CD4-positive, alpha-beta T cell treated with Interleukin-4 for 1 hour (primary cell): ENCODE data around the gene CHD9.
"Not testable (repeated sequence)": the region's sequence is repeated elsewhere in the genome, so short reads cannot be mapped to it uniquely, and the experiment has no call there.

ENCODE experiments used
- DNase-seq, 2 donors: peaks; one replicate each; pipeline ENCODE4 v3.0.0-alpha.2; 2020 to 2022

Gene CHD9

DNA sequence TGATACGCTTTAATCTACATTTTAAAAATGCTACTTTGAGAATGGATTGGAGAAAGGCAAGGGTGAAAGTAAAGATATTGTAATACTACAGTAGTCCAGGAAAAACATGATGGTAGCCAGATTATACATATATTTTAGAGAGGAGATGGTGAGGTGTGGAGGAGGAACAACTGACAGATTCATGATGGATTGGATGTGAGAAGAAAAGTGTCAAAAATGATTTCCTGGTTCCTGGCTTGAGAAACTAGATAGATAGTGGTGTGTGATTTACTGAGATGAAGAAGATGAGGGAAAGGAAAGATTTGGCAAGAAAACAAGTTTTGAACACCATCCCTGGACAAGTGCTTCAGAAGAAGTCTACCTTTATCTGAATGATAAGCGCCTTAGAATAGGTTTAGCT is 80.5 kb downstream of the CHD9 start:
- no peak for DNase-seq

DNA sequence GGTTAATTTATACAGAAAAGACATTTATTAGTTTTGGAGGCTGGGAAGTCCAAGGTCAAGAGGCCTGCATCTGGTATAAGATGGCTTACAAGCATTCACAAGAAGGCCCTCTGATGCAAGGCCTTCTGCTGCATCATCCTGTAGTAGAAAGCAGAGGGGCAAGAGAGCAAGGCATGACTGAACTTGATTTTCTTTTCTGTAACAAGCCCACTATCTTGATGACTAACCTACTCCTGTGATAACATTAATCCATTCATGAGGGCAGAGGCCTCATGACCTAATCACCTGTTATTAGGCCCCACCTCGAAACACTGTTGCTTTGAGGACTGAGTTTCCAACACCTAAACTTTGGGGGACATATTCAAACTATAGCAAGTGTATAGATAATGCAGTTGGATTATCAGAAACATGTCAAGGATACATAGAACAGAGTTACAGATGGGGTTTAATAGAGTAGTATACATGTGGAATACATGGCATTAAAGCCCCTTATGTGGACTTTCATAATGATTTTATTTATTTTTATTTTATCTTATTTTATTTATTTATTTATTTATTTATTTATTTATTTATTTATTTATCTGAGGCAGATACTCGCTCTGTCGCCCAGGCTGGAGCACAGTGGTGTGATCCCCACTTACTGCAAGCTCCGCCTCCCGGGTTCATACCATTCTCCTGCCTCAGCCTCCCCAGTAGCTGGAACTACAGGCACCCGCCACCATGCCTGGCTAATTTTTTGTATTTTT is 88.2 kb downstream of the CHD9 start:
- no peak for DNase-seq

DNA sequence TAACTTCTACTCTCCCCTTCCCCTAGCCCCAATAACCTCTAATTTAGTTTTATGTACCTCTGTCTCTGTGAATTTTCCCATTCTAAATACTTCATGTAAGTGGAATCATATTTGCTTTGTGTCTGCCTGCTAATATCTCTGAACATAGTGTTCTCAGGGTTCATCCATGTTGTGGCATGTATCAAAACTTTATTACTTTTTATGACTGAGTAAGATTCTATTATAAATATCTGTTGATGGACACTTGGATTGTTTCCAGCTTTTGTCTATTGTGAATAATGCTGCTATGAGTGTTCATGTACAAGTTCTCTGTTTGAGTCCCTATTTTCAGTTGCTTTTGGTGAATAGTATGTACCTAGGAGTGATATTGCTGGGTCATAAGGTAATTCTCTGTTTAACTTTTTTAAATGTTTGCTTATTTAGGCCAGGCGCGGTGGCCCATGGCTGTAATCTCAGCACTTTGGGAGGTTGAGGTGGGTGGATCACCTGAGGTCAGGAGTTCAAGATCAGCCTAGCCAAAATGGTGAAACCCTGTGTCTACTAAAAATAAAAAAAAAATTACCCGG is 92.8 kb downstream of the CHD9 start:
- DNase-seq = no peak

DNA sequence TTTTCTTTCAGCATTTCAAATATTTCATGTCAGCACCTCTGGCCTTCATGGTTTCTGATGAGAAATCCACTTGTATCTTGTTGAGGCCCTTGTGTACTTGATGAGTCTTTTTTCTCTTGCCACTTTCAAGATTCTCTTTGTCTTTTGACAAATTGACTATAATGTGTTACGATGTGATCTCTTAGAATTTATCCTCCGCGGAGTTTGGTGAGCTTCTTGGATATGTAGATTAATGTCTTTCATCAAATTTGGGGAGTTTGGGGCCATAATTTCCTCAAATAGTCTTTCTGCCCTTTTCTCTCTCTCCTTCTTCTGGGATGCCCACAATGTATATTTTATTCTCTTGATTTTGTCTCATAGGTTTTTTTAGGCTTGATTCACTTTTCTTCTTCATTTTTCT is 96.0 kb downstream of the CHD9 start:
- no peak for DNase-seq

DNA sequence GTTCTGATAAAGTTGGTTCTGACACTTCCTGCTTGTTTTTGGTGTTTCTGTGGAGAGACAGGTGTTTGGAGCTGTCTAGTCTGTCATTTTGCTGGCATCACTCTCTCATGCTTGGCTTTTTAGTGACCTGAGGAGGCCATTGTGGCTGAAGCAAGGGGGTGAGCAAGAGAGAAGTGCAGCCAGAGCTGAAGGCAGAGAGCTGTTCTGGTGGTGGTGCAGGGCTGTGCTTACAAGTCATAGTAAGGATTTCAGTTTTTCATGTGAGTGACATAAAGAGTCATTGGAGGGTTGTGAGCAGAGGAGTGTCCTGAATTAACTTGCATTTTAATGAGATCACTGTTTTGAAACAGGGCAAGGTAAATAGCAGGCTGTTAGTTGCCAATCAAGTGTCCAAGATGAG is 97.5 kb downstream of the CHD9 start:
- DNase-seq = no peak

DNA sequence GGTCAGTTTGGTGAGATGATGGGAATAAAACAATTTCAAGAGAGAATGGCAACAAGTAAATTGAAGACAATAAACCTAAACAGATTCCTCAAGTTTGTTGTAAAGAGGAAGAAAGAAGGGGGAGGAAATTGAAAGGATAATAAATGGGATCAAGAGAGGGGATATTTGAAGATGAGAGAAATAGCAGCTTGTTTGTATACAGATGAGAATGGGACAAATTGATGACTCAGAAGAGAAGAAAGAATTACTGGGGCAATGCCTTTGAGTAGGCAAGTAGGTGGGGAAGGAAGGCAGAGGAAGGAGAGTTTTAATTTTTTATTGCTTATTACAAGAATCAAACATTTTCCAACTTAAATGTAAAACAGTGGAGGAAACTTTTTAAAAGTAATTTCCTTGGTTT is 98.3 kb downstream of the CHD9 start:
- no peak for DNase-seq

DNA sequence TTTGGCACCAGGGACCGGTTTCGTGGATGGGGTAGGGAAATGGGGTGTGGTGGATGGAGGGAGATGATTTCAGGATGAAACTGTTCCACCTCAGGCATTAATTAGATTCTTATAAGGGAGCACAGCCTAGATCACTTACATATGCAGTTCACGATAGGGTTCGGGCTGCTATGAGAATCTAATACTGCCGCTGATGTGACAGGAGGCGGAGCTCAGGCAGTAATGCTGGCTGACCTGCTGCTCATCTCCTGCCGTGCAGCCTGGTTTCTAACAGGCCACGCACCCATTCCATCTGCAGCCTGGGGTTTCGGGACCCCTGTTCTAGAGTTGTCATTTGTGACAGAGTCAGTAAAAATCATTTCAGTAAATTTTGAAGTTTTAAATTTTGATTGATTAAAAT is 99.7 kb downstream of the CHD9 start:
- DNase-seq = no peak

DNA sequence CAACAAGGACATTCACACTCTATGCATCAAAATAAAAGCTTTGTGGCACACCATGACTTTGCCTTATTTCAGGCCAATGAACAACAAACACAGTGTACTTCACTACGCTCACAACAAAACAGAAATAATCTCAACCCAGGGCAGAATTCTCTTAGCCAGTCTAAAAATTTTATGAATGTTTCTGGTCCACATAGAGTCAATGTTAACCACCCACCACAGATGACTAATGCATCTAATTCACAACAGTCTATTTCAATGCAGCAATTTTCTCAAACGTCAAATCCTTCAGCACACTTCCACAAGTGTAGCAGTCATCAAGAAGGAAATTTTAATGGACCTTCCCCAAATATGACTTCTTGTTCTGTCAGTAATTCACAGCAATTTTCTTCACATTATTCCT is 101.7 kb downstream of the CHD9 start:
- DNase-seq = no peak

DNA sequence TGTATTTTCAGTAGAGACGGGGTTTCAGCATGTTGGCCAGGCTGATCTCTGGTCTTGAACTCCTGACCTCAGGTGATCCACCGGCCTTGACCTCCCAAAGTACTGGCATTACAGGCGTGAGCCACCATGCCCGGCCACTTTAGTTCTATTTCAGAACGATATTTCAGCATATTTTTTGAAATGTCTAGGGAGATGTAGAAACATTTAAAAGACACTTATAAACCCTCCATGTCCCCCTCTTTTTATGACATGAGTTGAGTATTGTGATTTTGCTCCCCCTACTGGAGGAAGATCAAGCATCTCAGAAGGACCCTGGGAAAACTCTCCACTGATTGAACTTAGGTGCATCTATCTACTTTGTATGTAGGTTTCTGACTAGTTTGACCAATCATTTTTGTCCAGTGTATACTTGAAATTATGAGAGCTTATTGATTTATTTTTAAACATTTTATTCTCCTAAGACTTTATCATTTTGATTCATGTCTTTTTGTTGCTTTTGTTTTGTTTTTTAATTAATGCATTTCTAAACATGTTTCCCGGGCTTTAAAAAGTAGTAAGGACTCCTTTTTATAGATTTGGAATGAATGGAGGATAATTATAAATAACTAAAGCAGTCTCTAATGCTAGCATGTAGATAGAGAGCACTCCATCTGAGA is 105.1 kb downstream of the CHD9 start:
- DNase-seq = peak in 1 of 2 donors; percentile 70

DNA sequence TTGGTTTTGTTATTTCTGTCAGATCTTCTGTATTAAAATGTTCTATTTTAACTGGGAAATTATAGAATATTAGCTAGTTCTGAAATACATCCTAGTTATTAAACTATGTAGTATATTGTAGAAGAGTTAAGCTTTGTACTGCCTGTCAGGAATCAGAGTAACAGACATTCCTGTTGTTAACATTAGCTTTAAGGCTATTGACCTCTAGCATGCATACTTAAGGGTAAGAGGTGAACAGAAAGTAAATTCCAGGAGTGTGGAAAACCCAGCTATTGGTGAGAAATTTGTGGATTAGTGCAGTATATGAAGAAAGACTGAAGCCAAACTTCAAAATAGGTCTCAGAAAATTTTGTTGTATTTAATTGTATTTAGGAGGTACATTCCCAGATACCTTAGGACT is 111.3 kb downstream of the CHD9 start:
- DNase-seq = no peak

DNA sequence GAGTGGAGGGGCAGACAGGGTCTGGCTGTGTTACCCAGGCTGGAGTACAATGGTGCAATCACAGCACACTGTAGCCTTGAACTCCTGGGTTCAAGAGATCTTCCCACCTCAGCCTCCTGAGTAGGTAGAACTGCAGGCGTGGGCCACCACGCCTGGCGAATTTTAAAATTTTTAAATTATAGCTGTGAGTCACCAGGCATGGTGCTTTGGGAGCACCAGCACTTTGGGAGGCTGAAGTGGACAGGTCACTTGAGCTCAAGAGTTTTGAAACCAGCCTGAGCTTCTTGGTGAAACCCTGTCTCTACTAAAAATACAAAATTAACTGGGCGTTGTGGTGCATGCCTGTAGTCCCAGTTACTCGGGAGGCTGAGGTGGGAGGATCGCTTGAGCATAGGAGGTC is 114.0 kb downstream of the CHD9 start:
- no peak for DNase-seq

DNA sequence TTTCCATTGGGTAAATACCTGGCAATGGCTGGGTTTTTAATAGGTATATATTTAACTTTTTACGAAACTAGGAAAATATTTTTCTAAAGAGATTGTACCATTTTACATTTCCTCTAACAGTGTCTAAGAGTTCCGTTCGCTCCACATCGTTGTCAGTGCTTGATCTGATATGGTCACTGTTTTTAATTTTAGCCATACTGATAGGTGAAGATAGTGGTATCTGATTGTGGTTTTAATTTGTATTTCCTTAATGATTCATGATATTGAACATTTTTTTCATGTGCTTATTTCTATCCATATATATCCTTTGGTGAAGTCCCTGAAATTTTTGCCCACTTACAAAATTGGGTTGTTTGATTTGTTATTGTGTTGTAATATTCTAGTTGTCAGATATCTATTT is 117.7 kb downstream of the CHD9 start:
- DNase-seq = no peak

DNA sequence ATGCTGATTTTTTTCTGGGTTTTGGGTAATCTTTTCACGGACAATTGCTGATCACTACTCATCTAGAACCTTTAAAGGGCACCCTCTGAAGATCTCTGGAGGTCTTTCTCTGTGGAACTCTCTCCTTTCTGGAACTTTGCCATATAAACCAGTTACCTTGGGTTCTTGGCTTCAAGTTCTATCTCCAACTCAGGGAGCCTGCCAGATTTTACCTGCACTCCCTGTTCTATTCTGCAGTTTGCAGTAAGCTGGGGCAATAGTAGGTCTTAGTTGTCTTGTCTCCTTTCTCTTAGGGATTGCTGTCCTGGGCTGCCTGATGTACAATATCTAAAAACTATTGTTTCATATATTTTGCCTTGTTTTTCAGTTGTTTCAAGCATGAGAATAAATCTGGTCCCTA is 120.3 kb downstream of the CHD9 start:
- DNase-seq = no peak

DNA sequence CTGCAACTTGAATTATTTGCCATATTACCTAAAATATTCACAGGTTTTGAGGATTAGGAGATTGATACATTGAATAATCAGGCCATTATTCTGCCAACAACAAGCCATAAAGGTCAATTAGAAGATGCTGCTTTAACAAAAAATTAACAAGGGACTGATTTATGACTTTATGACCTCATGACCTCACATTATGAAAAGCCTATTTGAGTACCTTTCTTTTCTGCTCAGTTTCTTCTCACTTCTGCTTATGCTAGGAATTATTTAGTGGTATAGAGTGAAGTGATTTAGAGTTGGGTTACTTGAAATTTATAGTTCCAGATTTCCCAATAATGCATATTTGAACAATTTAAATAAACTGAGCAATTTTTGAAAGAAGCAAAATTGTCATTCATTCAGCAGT is 121.6 kb downstream of the CHD9 start:
- no peak for DNase-seq

DNA sequence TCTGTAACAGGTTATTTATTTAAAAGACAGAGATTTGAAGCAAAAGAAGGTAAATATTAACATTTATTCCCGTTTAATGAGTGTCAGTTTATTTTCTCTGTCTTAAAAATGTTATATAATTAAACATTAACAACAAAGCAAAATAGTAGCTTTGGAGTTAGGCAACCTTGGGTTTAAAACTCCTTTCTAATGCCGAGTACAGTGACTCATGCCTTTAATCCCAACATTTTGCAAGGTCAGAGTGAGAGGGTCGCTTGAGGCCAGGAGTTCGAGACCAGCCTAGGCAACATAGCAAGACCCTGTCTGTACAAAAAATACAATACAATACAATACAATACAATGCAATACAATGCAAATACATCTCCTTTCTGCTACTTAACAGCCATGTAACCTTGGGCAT is 128.7 kb downstream of the CHD9 start:
- DNase-seq = no peak

DNA sequence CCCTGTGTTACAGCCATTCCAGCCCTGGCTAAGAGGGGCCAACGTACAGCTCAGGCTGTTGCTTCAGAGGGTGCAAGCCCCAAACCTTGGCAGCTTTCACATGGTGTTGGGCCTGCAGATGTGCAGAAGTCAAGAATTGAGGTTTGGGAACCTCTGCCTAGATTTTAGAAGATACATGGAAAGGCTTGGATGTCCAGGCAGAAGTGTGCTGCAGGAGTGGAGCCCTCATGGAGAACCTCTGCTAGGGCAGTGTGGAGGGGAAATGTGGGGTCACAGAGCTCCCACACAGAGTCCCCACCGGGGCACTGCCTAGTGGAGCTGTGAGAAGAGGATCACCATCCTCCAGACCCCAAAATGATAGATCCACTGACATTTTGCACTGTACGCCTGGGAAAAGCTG is 130.9 kb downstream of the CHD9 start:
- not testable (repeated sequence) for DNase-seq

DNA sequence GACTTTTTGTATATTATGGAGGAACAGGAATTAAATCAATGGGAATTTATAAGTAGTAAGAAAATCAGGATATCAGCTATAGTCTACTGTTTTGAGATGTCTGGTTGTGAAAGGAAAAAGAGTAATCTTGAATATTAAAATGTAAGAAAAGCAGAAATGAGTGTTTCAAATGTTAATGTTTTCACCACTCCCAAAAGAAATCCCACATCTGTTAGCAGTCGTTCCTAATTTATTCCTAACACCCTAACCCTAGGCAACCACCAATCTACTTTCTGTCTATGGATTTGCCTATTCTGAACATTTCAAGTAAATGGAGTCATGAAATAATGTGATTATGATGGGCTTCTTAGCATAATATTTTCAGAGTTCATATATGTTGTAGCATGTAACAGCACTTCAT is 133.0 kb downstream of the CHD9 start:
- DNase-seq = no peak

DNA sequence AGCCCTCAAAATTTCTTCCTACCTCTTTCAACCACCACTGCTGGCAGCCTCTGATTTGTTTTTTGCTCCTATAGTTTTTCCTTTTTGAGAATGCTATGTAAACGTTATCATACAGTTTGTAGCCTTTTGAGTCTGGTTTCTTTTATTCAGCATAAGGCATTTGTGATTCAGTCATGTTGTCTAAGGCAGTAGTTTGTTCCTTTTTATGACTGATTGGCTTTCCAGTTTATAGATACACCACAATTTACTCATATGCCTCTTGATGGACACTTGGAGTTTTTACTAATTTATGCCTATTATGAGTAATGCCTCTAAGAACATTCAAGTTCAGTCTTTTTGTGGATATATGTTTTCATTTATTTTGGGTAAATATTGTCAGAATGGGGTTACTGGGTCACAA is 136.6 kb downstream of the CHD9 start:
- no peak for DNase-seq

DNA sequence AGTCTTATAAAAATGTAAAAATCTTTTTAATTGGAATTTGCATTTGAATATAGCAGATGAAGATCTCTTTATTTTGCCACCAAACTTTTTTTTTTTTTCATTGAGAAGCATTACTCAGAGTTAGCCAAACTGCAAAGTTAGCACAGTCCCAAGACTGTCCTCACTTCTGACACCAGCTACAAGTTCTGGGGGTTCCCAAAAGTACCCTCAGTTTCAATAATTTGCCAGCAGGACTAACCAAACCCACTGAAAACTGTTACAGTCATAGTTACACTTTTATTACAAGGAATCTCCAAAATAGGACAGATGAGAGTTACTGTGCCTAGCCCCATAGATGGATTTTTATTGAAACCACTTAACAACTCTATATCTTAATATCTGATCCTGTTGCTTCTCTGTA is 144.1 kb downstream of the CHD9 start:
- DNase-seq = no peak

DNA sequence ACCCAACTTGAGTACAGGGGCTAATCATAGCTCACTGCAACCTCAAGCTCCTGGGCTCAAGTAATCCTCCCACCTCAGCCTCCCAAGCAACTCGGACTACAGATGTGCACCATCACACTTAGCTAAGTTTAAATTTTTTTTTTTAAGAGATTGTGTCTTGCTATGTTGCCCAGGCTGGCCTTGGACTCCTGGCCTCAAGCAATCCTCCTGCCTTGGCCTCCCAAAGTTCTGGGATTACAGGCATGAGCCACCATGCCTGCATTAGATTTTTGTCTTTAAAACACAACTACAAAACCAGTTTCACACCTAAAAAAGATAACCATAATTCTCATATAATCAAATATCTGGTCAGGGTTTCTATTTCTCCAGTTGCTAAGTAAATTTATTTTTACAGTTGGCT is 147.1 kb downstream of the CHD9 start:
- no peak for DNase-seq

DNA sequence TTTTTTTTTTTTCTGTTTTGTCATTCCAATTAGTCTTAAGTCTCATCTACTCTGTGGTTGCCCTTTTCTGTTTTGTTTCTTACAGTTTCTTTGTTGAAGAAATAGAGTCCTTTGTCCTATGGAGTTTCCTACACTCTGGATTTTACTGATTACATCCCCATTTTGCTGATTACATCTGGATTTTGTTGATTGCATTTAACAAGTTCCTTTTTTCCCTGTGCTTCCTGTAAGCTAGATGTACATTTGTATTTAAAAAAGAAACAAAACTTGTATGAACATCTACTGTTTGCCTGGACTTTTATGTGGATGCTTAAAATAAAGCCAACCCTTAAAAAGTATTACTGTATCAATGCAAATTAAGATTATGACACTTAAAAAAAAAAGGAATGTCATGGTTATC is 147.6 kb downstream of the CHD9 start:
- DNase-seq = no peak

DNA sequence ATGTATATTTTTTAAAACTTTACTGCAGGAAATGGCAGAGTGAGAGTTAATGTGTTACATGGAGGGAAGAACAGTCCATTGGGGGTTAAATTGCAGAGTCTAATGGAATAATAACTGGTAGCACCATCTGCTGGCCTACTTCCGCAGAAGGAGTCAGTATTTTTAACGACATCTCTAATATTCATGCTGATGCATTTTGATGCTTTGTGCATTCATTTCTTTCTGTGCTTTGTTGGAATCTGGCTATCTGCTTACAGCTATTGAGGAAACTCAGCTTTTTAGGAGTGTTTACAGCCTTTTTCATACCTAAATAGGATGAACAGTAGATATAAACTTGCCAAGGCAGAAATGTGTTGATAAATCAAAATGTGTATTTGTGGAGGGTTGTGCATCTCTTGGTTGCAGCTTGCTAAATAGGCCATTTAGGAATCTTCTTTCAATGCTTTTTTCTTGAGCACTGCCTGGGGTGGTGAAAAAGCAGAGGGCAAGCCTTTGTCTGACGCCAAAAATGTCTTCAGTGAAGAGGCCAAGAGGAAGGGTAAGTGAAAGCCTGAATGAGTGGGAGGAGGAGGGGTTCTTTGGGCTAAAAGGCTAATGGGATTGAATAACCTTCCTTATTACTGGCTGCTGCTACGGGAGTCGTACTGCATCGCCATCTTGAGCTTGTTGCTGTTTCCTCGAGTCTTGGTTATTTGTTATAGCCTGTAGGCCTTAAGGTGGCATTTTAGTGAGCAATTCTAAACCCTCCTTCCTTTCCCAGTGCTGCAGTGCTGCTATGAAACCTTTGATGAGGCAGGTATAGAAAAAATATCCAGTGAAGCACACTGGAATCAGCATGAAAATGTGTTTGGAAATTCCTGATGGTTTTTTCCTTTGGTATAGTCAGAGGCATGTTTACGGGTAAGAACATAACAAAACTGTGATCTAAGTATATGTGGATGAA is 153.3 kb downstream of the CHD9 start:
- DNase-seq = peak; percentile 32 to 41

DNA sequence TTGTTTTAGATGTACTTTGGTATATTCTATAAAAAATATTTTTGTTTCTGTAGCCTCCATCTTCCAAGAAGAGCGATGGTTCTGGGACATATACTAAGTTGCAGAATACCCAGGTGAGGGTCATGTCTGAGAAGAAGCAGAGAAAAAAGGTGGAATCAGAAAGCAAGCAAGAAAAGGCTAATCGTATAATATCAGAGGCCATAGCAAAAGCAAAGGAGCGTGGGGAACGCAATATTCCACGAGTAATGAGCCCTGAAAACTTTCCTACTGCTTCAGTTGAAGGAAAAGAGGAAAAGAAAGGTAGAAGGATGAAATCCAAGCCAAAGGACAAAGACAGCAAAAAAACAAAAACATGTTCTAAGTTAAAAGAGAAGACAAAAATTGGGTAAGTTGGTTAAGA is 154.6 kb downstream of the CHD9 start:
- no peak for DNase-seq

DNA sequence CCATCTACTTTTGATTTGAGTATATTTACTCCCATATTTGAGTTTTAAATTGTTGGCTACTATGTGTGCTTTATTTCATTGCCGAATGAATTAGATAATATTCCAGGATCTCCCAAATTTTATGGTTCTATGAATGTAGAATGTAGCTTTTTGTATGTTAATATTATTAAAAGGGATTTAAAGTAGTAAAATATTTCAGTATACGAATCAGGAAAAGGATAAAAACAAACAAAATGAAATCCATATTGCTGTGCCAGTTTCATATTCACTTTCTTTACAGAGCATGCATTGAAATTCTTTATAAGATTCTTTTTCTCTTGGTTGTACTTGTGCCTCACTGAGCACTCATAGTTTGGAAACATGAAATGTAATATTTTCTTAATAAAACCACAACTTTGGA is 155.1 kb downstream of the CHD9 start:
- DNase-seq = no peak
